ENCODE results near the gene MAPK8IP3. TPM values are rescaled to one million over a fixed set of nuclear protein-coding genes. Genes with fewer than 3 reads are reported as not detected.
A peak's percentile ranks its signal among the peaks of the same experiment; 100 is the strongest.

The MAPK8IP3 gene, protein sequence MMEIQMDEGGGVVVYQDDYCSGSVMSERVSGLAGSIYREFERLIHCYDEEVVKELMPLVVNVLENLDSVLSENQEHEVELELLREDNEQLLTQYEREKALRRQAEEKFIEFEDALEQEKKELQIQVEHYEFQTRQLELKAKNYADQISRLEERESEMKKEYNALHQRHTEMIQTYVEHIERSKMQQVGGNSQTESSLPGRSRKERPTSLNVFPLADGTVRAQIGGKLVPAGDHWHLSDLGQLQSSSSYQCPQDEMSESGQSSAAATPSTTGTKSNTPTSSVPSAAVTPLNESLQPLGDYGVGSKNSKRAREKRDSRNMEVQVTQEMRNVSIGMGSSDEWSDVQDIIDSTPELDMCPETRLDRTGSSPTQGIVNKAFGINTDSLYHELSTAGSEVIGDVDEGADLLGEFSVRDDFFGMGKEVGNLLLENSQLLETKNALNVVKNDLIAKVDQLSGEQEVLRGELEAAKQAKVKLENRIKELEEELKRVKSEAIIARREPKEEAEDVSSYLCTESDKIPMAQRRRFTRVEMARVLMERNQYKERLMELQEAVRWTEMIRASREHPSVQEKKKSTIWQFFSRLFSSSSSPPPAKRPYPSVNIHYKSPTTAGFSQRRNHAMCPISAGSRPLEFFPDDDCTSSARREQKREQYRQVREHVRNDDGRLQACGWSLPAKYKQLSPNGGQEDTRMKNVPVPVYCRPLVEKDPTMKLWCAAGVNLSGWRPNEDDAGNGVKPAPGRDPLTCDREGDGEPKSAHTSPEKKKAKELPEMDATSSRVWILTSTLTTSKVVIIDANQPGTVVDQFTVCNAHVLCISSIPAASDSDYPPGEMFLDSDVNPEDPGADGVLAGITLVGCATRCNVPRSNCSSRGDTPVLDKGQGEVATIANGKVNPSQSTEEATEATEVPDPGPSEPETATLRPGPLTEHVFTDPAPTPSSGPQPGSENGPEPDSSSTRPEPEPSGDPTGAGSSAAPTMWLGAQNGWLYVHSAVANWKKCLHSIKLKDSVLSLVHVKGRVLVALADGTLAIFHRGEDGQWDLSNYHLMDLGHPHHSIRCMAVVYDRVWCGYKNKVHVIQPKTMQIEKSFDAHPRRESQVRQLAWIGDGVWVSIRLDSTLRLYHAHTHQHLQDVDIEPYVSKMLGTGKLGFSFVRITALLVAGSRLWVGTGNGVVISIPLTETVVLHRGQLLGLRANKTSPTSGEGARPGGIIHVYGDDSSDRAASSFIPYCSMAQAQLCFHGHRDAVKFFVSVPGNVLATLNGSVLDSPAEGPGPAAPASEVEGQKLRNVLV (N-terminal part only)
- 10 to 100 TPM; 35.3 to 79.2 (median 54.1) TPM for polyA plus RNA-seq (ENCODE audit: insufficient read length in 4 of 4)

DNA sequence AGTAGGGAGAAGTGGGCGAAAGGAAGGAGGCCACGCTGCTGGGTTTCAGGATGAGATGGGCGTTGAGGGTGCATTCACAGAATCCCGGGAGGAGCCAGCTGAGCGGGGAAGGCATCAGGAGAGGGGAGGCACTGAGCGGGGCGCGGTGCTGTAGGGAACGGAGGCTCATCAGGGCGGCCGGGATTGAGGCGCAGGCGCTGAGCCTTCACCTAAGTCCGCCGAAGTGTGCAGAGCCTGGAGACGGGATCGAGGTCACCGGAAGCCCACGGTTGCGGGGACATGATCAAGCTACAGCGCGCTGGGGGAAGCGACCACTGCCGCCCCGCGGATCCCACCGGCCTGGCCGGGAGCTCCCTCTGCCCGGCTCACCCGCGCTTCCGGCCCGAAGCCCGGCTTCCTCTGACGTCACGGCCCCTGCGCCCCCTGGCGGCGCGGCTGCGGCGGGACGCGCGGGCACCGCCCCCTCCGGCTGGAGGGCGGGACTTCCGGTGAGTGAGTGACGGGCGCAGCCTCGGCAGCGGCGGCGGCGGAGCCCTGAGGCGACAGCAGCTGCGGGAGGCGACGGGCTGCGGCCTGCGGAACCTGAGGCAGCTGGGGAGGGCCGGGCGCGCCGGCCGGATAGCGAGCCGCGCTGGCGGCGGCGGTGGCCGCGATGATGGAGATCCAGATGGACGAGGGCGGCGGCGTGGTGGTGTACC lies at the start of gene MAPK8IP3:
MAPK8IP3 (plus strand) TSS at position 508 of the 698 bp plus-strand sequence; CDS start at position 653, 145 bp downstream.
- DNase-seq (ENCODE audit: low read depth in 4 of 4, low spot score in 3 of 4), result peak; percentile 69 to 89 (median 82)

DNA sequence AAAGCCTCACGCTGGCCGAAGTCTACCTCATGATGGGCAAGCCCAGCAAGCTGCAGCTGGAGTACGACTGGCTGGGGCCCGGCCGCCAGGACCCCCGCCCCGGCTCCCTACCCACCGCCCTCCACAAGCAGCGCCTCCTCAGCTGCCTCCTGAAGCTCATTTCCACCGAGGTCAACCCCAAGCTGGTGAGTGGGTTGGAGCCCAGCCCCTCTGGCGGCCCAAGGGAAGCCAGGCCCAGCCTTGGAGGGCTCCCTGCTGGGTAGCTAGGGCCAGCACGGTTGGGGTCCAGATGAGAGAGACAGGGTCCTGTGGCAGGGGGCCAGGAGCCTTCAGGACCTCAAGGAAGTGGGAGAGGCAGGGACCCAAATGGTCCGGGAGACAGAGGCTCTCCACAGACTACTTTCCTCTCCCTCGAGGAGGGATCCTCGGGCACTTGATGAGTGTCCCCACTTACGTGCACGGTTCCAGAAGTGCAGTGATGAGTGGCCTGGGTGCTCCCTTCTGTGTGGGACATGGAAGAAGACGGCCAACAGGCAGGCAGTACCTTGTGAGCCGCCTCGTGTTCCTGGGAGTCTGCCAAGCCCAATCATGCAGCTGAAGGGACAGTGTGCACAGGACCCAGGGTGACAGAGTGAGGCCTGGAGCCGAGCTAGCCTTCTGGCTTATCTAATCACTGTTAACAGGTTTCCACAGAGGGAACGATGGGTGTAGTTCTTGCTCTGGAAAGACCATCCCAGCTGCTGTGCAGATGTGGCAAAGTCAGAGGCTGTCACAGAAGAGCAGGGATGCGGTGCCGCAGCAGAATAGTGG lies 49.0 kb upstream of the MAPK8IP3 start:
- DNase-seq (ENCODE audit: low read depth in 4 of 4, low spot score in 3 of 4), result no peak

DNA sequence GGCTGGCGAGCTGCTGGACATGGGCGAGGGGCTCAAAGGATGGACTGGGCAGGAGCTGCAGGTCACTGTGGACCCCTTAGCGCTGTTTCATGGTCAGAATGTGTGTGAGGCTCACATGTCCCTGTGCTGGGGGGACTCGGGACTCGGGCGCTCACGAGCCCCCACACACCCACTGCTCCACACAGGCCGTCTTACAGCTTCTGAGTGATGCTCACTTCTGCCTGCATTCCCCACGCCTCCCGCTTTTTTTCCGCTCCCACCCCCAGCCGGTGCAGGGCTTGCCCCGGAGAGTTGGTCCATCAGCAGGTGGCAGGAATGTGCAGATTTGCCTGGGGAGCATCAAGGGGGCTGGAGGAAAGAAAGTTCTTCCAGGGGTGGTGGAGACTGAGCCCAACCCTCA lies 48.2 kb upstream of the MAPK8IP3 start:
- no peak for DNase-seq (ENCODE audit: low read depth in 4 of 4, low spot score in 3 of 4)

DNA sequence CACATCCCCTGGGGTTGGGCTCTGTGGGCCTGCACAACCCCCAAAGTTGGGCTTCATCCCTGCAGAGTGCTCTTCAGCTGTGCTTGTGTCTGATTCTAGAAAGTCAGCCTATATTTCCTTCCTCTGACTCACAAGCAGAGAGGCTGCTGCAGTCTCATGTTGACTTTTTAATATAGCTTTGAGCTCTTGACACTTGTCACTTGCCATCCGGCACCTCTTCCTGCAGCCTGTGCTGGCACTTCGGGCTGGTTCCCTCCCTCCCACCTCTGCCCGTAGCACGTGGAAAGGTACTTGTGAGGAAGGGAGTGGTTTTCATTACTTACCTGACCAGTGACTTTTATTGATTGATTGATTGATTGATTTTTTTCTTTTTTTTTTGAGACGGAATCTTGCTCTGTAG lies 47.0 kb upstream of the MAPK8IP3 start:
- DNase-seq (ENCODE audit: low read depth in 4 of 4, low spot score in 3 of 4), result no peak

DNA sequence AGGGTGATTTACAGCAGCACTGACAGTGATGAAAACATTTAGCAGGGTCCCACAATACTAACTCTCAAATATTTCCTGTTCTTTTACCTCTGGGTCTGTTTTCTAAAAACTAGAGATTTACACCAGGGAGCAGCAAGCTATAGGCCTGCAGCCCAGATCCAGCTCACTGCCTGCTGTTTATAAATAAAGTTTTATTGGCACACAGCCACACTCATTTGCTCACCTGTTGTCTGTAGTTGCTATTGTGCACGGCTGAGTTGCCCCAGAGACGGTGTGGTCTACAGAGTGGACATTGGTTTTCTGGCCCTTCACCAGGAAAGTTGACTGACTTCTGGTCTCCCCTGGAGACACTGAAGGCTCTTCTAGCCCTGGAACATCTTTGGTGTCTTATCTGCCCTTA lies 44.2 kb upstream of the MAPK8IP3 start:
- DNase-seq (ENCODE audit: low read depth in 4 of 4, low spot score in 3 of 4), result no peak

DNA sequence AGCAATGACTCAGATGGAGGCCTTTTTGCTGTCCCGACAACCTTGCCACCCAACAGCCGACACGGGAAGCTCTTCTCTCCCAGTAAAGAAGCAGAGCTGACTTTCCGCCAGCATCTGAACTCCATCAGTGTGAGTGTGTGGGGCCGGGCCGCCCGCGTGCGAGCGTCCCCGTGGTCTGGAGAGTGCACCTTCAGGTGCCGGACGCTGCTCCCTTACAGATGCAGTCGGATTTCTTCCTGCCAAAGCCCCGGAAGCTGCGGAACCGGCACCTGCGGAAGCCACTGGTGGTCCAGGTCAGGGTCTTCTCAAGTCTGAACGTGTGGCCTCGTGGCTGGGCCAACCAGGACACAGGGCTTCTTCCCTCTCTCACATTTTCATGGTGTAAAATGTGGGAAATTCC lies 43.5 kb upstream of the MAPK8IP3 start:
- DNase-seq (ENCODE audit: low read depth in 4 of 4, low spot score in 3 of 4), result no peak

DNA sequence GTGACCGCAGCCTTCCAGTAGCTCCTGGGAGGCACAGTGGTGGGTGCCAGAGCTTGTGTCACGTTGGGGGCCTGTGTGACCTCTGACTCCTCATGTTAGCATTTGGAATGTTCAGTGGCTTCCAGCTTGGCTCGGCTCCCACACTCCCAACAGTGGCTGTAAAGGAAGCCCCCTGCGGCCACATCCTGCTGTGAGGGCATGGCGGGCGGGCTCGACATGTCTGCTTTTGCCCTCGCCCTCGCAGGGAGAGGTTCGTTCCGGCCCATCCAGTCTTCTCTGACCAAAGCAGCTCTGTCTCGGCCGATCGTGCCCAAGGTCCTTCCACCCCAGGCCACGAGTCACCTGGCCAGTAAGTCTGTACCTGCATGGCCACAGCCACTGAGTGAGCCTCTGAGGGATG lies 40.2 kb upstream of the MAPK8IP3 start:
- DNase-seq (ENCODE audit: low read depth in 4 of 4, low spot score in 3 of 4), result no peak

DNA sequence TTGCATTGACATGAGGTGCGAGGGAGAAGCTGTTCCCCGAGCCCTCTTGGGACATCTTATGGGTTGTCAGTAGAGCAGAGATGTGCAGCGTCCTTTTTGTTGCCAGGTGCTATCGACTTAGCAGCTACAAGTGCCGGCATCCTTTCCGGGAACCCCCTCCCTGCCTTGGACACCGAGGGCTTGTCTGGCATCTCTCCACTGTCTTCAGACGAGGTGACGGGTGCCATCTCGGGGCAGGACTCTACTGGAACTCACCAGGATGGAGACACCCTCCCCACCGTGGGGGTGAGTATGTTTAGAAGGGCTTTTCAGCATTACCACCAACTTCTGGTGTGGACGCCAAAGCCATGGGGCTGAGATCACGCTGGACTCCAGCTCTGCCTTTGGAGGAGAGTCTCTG lies 39.7 kb upstream of the MAPK8IP3 start:
- DNase-seq (ENCODE audit: low read depth in 4 of 4, low spot score in 3 of 4), result no peak

DNA sequence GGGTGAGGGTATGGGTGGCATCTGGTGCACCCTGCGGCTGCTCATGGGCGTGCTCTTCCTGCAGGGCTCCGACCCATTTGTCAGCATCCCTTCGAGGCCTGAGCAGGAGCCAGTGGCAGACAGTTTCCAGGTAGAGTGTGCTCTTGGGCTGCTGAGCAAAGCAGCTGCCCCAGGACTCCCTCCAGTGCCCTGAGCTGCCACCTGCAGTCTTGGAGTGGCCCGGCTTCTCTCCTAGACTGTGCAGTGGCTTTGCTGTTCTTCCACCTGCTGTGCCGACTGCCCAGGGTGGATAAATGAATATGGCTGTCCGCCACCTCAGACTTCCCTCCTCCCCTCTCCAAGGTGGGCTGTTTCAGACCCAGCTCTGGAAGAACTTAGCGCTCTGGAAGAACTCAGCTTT lies 38.7 kb upstream of the MAPK8IP3 start:
- no peak for DNase-seq (ENCODE audit: low read depth in 4 of 4, low spot score in 3 of 4)

DNA sequence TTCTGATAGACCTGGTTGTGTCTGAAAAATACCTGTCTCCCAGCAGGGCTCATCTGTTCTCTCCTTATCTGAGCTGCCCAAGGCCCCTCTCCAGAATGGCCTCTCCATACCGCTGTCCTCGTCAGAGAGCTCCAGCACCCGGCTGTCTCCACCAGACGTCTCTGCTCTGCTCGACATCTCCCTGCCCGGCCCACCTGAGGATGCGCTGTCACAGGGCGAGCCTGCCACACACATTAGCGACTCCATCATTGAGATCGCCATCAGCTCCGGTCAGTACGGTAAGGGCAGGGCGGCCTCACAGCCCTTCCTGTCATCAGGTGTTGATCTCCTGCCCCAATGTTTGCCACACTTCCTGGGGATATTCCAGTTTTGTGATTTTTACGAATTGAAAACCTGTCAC lies 38.1 kb upstream of the MAPK8IP3 start:
- no peak for DNase-seq (ENCODE audit: low read depth in 4 of 4, low spot score in 3 of 4)

DNA sequence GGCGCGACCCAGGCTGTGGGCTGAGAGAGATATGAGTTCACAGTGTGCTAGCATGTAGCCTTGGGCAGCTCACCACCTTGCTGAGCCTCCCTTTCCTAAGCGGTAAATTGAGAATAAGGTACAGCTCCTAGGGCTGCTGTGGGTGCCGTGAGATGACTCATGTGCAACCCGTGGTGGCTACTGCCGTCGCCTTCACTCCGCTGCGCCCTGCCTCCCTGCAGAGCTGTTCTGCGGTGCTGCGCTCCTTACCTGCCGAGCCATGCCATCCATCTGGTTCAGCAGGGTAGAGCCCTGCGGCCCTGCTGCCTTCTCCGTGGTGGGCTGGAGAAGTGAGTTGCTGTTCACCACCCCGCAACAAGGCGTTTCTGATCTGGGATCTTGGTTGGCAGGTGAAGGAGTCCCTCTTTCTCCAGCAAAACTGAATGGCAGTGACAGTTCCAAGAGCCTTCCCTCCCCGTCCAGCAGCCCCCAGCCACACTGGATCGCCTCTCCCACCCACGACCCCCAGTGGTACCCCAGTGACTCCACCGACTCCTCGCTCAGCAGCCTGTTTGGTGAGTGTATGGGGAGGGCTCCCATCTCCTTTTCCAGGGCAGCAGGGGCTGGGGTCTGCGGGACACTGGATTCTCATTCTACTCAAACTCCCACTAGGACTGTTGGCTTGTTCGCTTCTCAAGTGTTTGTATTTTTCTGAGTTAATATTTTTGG lies 37.2 kb upstream of the MAPK8IP3 start:
- no peak for DNase-seq (ENCODE audit: low read depth in 4 of 4, low spot score in 3 of 4)

DNA sequence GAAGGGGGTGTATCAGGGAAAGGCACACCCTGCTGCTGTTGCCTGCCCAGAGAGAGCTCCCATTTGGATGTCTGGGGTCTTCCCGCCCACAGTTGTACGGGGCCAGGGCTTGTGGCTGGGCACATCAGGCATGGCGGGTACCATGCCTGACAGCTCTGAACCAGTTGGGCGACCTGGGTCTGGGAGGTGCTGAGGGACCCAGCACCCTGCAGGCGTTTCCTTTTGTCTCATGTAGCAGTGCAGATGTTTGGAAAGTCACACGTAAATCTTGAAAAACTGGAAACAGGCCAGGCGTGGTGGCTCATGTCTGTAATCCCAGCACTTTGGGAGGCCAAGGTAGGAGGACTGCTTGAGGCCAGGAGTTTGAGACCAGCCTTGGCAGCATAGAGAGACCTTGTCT lies 36.3 kb upstream of the MAPK8IP3 start:
- DNase-seq (ENCODE audit: low read depth in 4 of 4, low spot score in 3 of 4), result no peak

DNA sequence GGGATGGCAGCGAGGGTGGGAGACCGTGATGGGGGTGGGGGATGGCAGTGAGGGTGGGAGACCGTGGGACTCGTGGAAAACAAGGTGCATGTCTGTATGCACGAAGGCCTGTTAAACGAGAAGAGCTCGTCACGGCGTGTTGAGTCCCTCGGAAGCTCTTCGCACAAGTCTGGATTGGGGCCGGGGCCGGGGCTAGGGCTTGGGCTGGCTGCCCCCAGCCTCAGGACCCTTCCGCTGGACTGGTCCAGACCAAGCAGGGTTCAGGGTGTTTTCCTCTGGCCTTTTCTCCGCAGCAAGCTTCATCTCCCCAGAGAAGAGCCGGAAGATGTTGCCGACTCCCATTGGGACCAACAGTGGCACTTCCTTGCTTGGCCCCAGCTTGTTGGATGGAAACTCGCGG lies 35.6 kb upstream of the MAPK8IP3 start:
- no peak for DNase-seq (ENCODE audit: low read depth in 4 of 4, low spot score in 3 of 4)

DNA sequence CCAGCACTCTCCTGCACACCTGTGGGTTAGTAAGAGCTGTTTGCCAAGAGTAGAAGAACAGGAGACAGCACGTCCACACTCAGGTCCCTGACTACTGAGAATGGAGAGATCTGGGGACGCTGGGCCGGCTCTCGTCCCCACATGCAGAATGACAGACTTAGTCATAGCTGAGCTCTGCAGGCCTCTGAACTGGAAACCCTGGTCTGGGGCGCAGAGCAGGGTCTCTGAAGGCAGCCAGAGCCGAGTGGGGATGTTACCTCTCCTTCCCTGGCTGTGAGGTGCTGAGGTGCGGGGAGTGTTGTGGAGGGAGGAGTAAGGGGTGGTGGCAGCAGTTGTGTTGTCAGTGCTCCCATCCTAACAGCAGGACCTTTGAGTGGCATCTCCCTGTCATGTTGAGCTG lies 35.1 kb upstream of the MAPK8IP3 start:
- DNase-seq (ENCODE audit: low read depth in 4 of 4, low spot score in 3 of 4), result no peak

DNA sequence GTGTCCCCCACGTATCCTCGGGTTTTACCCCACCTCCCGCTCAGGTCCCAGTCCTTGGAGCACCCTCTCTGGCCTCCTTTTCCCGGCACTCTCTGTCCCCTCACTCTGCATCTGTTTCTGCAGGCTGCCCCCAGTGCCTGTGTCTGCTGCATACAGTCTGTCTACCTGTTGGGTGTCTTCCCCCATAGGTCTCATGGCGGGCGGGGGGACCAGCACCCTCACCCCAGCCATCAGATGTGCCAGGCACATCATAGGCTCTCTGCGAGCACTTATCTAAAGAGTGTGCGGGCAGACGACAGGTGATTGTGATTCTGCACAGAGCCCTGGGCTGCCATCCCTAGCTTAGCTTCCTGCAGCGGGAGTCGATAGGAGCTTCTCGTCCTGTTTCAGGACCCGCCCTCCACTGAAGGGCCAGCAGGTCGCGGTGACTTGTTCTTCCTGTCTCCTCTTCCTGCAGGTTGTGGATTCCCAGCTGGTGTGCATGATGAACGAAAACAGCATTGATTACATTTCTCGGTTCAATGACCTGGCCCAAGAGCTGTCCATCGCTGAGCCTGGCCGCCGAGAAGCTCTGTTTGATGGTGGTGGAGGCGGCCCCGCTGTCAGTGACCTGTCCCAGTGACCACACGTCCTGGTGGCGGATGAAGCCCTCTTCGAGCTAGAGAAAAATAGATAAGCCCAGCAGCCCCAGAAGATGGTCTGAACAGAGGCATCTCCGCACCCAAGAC lies 32.4 kb upstream of the MAPK8IP3 start:
- DNase-seq (ENCODE audit: low read depth in 4 of 4, low spot score in 3 of 4), result no peak

DNA sequence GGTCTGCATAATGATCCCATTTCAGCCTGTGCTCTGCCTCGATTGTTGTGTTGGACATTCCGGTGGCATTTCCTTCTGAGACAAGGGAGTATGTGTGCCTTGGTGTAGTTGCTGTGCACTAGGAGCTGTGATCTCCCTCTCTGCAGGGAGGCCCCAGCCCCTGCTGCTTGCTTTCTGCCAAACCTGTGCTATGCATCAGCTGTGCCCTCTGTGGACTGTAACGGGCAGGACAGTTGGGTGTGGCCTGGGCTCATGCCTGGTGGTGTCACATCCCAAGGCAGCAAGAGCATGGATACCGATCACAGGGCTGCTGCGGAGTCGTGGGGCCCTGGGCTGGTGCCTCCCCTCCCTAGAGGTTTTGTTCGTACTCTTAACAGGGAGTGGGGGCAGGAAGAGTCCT lies 31.7 kb upstream of the MAPK8IP3 start:
- no peak for DNase-seq (ENCODE audit: low read depth in 4 of 4, low spot score in 3 of 4)

DNA sequence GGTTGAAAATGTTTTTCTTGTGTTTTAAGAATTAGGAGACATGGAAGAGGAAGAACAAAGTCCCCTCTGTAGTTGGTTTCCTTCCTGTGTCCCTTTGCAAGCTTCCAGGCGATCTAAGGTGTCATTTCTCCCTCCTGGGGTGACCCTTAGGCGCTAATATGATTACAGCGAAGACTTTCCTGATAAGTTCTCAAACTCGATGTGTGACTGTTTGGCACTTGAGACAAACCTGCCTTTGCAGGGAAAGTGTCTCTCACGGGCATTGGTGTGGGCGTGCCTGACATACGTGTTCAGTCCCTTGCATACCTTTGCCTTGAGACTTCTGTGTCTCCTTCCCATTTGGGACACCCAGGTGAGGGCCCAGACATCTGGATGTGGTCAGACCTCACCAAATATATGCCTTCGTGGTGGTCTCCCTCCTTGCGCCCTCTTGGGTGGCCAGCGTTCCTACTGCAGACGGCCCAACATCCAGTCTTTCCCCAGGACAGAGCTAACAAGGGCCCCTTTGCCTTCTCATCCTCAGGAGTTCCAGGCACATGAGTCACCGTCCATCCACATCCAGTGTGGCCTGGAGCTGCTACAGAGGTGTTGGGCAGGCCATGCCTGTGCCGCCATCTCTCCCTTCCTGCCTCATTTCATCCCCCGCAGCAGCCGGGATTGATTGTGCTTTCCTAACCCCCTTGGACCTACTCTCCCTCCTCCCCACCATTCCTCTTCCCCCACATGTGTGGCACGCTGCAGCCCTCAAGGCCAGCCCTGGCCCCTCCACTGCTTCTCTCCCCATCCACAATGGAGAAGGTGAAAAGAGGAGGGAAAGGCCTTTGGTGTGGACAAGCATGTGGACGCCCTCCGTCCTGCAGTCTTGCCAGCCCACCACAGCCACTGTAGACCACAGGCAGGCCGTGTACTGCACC lies 31.0 kb upstream of the MAPK8IP3 start:
- DNase-seq (ENCODE audit: low read depth in 4 of 4, low spot score in 3 of 4), result no peak

All from left renal pelvis (tissue), 4 donors.